C1 segment of cervical spinal cord (tissue), 14 donors: ENCODE measurements around the gene TBC1D10A.

Experiments used
- DNase-seq, 14 donors: peaks; one replicate each; lab custom pipeline; 2025; lab: John Stamatoyannopoulos, UW

The TBC1D10A gene

GRCh38 chr22:30302810-30303138 lies 24.0 kb downstream of the TBC1D10A start:
- DNase-seq, result no peak

- DNase-seq, result peak in 6 of 14 donors; percentile 24 to 64 (median 42)
These were observed 24.5 kb downstream of the TBC1D10A start for GRCh38 chr22:30301995-30302809.

- no peak for DNase-seq
These were observed 27.4 kb downstream of the TBC1D10A start for GRCh38 chr22:30299322-30299721.

- no peak for DNase-seq
These were observed 28.6 kb downstream of the TBC1D10A start for GRCh38 chr22:30297991-30298701.

GRCh38 chr22:30297276-30297990 lies 29.3 kb downstream of the TBC1D10A start:
- no peak for DNase-seq

- no peak for DNase-seq
These were observed 29.9 kb downstream of the TBC1D10A start for GRCh38 chr22:30296833-30297232.

GRCh38 chr22:30296324-30296723 lies 30.4 kb downstream of the TBC1D10A start:
- no peak for DNase-seq

- DNase-seq, result no peak
These were observed 31.2 kb downstream of the TBC1D10A start for GRCh38 chr22:30295576-30295975.

- no peak for DNase-seq
These were observed 31.9 kb downstream of the TBC1D10A start for GRCh38 chr22:30294830-30295229.

- DNase-seq, result no peak
These were observed 32.7 kb downstream of the TBC1D10A start for GRCh38 chr22:30294066-30294465.

GRCh38 chr22:30293026-30293425 lies 33.7 kb downstream of the TBC1D10A start:
- no peak for DNase-seq

- no peak for DNase-seq
These were observed 34.4 kb downstream of the TBC1D10A start for GRCh38 chr22:30292069-30292970.

- DNase-seq, result peak in 12 of 14 donors; percentile 41 to 88 (median 75)
These were observed 35.5 kb downstream of the TBC1D10A start for GRCh38 chr22:30291058-30291892.

GRCh38 chr22:30290342-30291057 lies 36.2 kb downstream of the TBC1D10A start:
- DNase-seq, result peak in 5 of 14 donors; percentile 45 to 77 (median 52)

- peak in 1 of 14 donors; percentile 70 for DNase-seq
These were observed 36.8 kb downstream of the TBC1D10A start for GRCh38 chr22:30289980-30290313.

- DNase-seq, result peak; percentile 36 to 98 (median 89)
These were observed 37.4 kb downstream of the TBC1D10A start, which contains the start of gene CASTOR1 for GRCh38 chr22:30289141-30289979. TSS of gene CASTOR1 (minus strand) at chr22:30289505. CDS start at chr22:30289497, 8 bp downstream.

- DNase-seq, result no peak
These were observed 38.2 kb downstream of the TBC1D10A start for GRCh38 chr22:30288419-30289140.
